ENCODE measurements around the gene TACO1. TPM values are rescaled to one million over a fixed set of nuclear protein-coding genes. Genes with fewer than 3 reads are reported as not detected.
A peak's percentile ranks its signal among the peaks of the same experiment; 100 is the strongest.

TACO1 gene
- 10 to 100 TPM in 2 of 4 donors, 1 to 10 TPM in 2; 9.3 to 20.2 (median 10.2) TPM for total RNA-seq

GRCh38 chr17:63600569-63601438 is at the start of gene TACO1:
Gene TACO1, plus strand, starts transcription at chr17:63600895. Its CDS starts 189 bp downstream, at chr17:63601084.
- peak within 1 kb of the TSS; percentile 97 for H3K4me3 ChIP-seq
- peaks cover 16% of the 10 kb centered on the region for H3K36me3 ChIP-seq
- H3K27ac ChIP-seq = peak within 1 kb of the TSS; percentile 88
- peak; percentile 84 to 92 for DNase-seq (ENCODE audit: low spot score in 2 of 2)
- TF ChIP-seq POLR2AphosphoS5 (IDR thresholded peaks at IDR 0.05) = peak in 2 of 3 donors; percentile 33 to 89
- no peak for TF ChIP-seq POLR2A (IDR thresholded peaks at IDR 0.05)
- TF ChIP-seq, protein P1, sequence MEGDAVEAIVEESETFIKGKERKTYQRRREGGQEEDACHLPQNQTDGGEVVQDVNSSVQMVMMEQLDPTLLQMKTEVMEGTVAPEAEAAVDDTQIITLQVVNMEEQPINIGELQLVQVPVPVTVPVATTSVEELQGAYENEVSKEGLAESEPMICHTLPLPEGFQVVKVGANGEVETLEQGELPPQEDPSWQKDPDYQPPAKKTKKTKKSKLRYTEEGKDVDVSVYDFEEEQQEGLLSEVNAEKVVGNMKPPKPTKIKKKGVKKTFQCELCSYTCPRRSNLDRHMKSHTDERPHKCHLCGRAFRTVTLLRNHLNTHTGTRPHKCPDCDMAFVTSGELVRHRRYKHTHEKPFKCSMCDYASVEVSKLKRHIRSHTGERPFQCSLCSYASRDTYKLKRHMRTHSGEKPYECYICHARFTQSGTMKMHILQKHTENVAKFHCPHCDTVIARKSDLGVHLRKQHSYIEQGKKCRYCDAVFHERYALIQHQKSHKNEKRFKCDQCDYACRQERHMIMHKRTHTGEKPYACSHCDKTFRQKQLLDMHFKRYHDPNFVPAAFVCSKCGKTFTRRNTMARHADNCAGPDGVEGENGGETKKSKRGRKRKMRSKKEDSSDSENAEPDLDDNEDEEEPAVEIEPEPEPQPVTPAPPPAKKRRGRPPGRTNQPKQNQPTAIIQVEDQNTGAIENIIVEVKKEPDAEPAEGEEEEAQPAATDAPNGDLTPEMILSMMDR (IDR thresholded peaks at IDR 0.05) = no peak
- WGBS = under 1% methylated on average over 31 of the region's 61 CpGs
- peaks cover 19% of the 10 kb centered on the region for H3K4me1 ChIP-seq
- no peaks in the 10 kb centered on the region for H3K9me3 ChIP-seq
- H3K27me3 ChIP-seq = no peaks in the 10 kb centered on the region

DNA sequence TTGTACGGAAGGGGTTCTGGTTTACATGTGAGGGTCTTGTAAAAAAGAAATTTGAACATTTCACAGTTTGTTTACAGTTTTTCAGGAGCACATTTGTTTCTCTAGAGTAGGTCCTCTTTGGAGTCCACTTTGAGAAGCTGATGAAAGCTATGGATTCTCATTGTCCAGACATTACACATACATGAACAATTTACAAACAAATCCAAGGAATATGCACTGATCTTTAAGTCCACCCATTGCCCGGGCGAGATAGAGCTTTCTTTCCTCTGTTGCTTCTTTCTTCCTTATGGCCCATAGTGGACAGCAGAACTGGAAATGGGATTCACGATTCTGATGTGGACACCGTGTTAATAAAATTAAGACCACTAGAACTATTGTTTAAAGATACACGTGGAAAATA is 48.5 kb upstream of the TACO1 start:
- no peak for DNase-seq (ENCODE audit: low spot score in 2 of 2)
- Histone ChIP-seq H3K4me1 (peaks cover 40% of the 10 kb centered on the region), H3K9me3 (no peaks in the 10 kb centered on the region), H3K36me3 (no peaks in the 10 kb centered on the region), H3K27ac (no peak overlapping the region), H3K27me3 (no peaks in the 10 kb centered on the region), H3K4me3 (peak overlapping the region; percentile 97)
- WGBS = 65% methylated on average over 6 of the region's 6 CpGs
- TF ChIP-seq POLR2AphosphoS5 (IDR thresholded peaks at IDR 0.05) = no peak
- TF ChIP-seq POLR2A (IDR thresholded peaks at IDR 0.05) = no peak
- TF ChIP-seq, protein P1 (IDR thresholded peaks at IDR 0.05) = no peak
- no peak for TF ChIP-seq EP300 (IDR thresholded peaks at IDR 0.05)

GRCh38 chr17:63555500-63556156 is 45.1 kb upstream of the TACO1 start:
- Histone ChIP-seq H3K36me3 (no peaks in the 10 kb centered on the region), H3K27me3 (no peaks in the 10 kb centered on the region), H3K4me1 (peaks cover 33% of the 10 kb centered on the region), H3K9me3 (no peaks in the 10 kb centered on the region), H3K27ac (no peak overlapping the region), H3K4me3 (no peak overlapping the region)
- TF ChIP-seq POLR2AphosphoS5 (IDR thresholded peaks at IDR 0.05) (no peak), EP300 (IDR thresholded peaks at IDR 0.05) (no peak), POLR2A (IDR thresholded peaks at IDR 0.05) (no peak)
- TF ChIP-seq, protein P1 (IDR thresholded peaks at IDR 0.05) = no peak
- DNase-seq (ENCODE audit: low spot score in 2 of 2) = no peak
- 77% methylated on average over 7 of the region's 7 CpGs for WGBS

DNA sequence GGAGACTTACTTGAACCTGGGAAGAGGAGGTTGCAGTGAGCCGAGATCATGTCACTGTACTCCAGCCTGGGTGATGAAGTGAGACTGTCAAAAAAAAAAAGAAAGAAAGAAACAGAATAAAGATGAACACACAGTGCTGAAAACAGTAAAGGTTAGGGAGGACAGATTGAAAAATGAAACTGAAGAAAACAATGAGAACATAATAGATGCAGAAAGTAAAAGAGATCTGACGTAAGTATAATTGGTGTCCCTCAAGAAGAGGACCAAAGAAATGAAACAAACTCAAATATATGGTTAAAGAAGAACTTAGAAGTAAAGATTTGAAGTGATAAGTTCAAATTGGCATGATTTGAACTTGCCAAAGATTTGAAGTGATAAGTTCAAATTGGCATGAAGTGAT is 43.3 kb upstream of the TACO1 start:
- Histone ChIP-seq H3K27me3 (no peaks in the 10 kb centered on the region), H3K4me3 (no peak overlapping the region), H3K36me3 (no peaks in the 10 kb centered on the region), H3K4me1 (peaks cover 26% of the 10 kb centered on the region), H3K9me3 (no peaks in the 10 kb centered on the region), H3K27ac (no peak overlapping the region)
- TF ChIP-seq, protein P1 (IDR thresholded peaks at IDR 0.05) = no peak
- TF ChIP-seq POLR2A (IDR thresholded peaks at IDR 0.05) (no peak), POLR2AphosphoS5 (IDR thresholded peaks at IDR 0.05) (no peak), EP300 (IDR thresholded peaks at IDR 0.05) (no peak)
- 95% methylated on average over 2 of the region's 2 CpGs for WGBS
- no peak for DNase-seq (ENCODE audit: low spot score in 2 of 2)

DNA sequence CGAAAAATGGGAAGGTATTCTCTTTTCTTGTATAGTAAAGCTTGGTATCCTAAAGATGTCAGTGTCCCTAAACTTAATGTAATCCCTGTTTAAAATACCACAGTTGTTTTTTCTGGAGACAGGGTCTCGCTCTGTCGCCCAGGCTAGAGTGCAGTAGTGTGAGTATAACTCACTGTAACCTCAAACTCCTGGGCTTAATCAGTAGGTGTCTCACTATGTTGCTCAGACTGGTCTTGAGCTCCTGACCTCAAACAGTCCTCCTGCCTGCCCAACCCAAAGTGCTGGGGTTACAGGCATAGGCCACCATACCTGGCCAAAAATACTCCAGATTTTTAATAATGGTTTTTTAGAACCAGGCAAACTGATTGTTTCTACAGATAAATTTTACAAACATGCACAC is 42.3 kb upstream of the TACO1 start:
- DNase-seq (ENCODE audit: low spot score in 2 of 2) = no peak
- no peak overlapping the region for H3K27ac ChIP-seq
- no peaks in the 10 kb centered on the region for H3K9me3 ChIP-seq
- WGBS = 96% methylated on average over 3 of the region's 3 CpGs
- H3K36me3 ChIP-seq = no peaks in the 10 kb centered on the region
- no peak overlapping the region for H3K4me3 ChIP-seq
- H3K27me3 ChIP-seq = no peaks in the 10 kb centered on the region
- no peak for TF ChIP-seq POLR2AphosphoS5 (IDR thresholded peaks at IDR 0.05)
- TF ChIP-seq EP300 (IDR thresholded peaks at IDR 0.05) = no peak
- no peak for TF ChIP-seq POLR2A (IDR thresholded peaks at IDR 0.05)
- TF ChIP-seq, protein P1 (IDR thresholded peaks at IDR 0.05) = no peak
- peaks cover 16% of the 10 kb centered on the region for H3K4me1 ChIP-seq

Data from suprapubic skin (tissue), 4 donors.